Gastrocnemius medialis (tissue), 4 donors: ENCODE measurements around the gene TNXB. TPM values are rescaled to one million over a fixed set of nuclear protein-coding genes. Genes with fewer than 3 reads are reported as not detected.

Experiments used
- ATAC-seq, 2 donors: fragments of 150-250 bp; one replicate each; pipeline ENCODE4 v1.9.1; 2016
- DNase-seq, 2 donors: peaks; one replicate each; pipeline ENCODE4 v3.0.0-alpha.2; 2019
- H3K27ac ChIP-seq, 4 donors: fragments of 200-600 bp; sonication (generic); 1 replicate in 1 of 4; 2 replicates in 3 of 4; pipeline ENCODE4 v1.5.1; 2016 to 2018; ENCODE audit warnings: mild to moderate bottlenecking in 2 of 4, moderate library complexity in 1 of 4
- H3K27me3 ChIP-seq, 3 donors: fragments of 200-600 bp; sonication (generic) in 2 of 3; 1 replicate in 1 of 3; 2 replicates in 2 of 3; pipeline versions ENCODE4 v1.5.1 to v1.6.0; 2016 to 2019; ENCODE audit warnings: mild to moderate bottlenecking in 1 of 3, moderate library complexity in 1 of 3
- H3K36me3 ChIP-seq, 2 donors: fragments of 200-600 bp; sonication (generic) in 1 of 2; one replicate each; pipeline ENCODE4 v1.5.1; 2017 to 2018
- H3K4me1 ChIP-seq, 2 donors: fragments of 200-600 bp; sonication (generic) in 1 of 2; one replicate each; pipeline ENCODE4 v1.5.1; 2016 to 2017; ENCODE audit warnings: mild to moderate bottlenecking in 2 of 2
- H3K4me3 ChIP-seq, 4 donors: fragments of 200-600 bp; sonication (generic) in 3 of 4; 1 replicate in 1 of 4; 2 replicates in 3 of 4; pipeline ENCODE4 v1.5.1; 2016 to 2019; ENCODE audit warnings: mild to moderate bottlenecking in 2 of 4
- H3K9me3 ChIP-seq, 3 donors: fragments of 200-600 bp; sonication (generic) in 2 of 3; 1 replicate in 1 of 3; 2 replicates in 2 of 3; pipeline ENCODE4 v1.5.1; 2016 to 2019
- CTCF ChIP-seq, 5 experiments: fragments of 450-650 bp in 3 of 5; fragments of 200-600 bp in 2 of 5; sonication (generic) in 2 of 5; IDR thresholded peaks in 4 of 5; conservative IDR thresholded peaks in 1 of 5; 1 replicate in 4 of 5; 2 replicates in 1 of 5; pipeline ENCODE4 v1.5.1; 2016 to 2019; ENCODE audit warnings: antibody characterized with exemption in 5 of 5, mild to moderate bottlenecking in 3 of 5, moderate library complexity in 3 of 5
- POLR2A ChIP-seq, 2 donors: fragments of 450-650 bp; IDR thresholded peaks; one replicate each; pipeline ENCODE4 v1.6.1; 2017; ENCODE audit warnings: antibody characterized with exemption in 2 of 2, mild to moderate bottlenecking in 2 of 2, moderate library complexity in 2 of 2
- in situ Hi-C, 4 donors: fragments of 200-750 bp; cut with MboI; loops; one replicate each; pipeline versions ENCODE4 v1.15.0 to v1.8.0; 2017; ENCODE audit warnings: low sequenced_read_pairs in 4 of 4
- intact Hi-C: fragments of 100-400 bp; cut with DNase I; formaldehyde crosslinking; loops from one replicate; pipeline ENCODE4 v1.15.1; 2023; ENCODE audit warnings: low total_unique reads
- total RNA-seq, 4 donors: library from RNA; depleted of rRNA; stranded (reverse); fragments of >200 nt; gene quantifications; one replicate each; pipeline versions ENCODE4 v1.1.0 to v1.2.3, GENCODE V29; 2016

TNXB gene
- total RNA-seq, 4 donors from 2014 or later = 12.0 to 37.0 (median 33.5) TPM

- ATAC-seq = no peak
- H3K4me1 ChIP-seq = no peaks in the 10 kb centered on the region
- in situ Hi-C loops (loop anchor here in 1 of 4 donors (25.0 kb wide), 1 partner anchor 111 kb away; the partner anchor contains the start of genes DXO, NELFE and SKIC2), intact Hi-C loops (no loop called here)
- no peaks in the 10 kb centered on the region for H3K9me3 ChIP-seq
- no peaks in the 10 kb centered on the region for H3K36me3 ChIP-seq
- DNase-seq = no peak
- no peak overlapping the region for H3K27ac ChIP-seq
- TF ChIP-seq POLR2A (IDR thresholded peaks at IDR 0.05) (no peak), CTCF (IDR thresholded peaks at IDR 0.05 in 4 of 5, conservative IDR thresholded peaks at IDR 0.05 in 1 of 5) (no peak)
- H3K27me3 ChIP-seq = no peaks in the 10 kb centered on the region
- no peak overlapping the region for H3K4me3 ChIP-seq
Observed at GRCh38 chr6:32073101-32073500, 36.0 kb downstream of the TNXB start.

GRCh38 chr6:32070814-32071543 lies 38.2 kb downstream of the TNXB start:
- Histone ChIP-seq H3K4me3 (no peak overlapping the region), H3K27me3 (no peaks in the 10 kb centered on the region), H3K9me3 (no peaks in the 10 kb centered on the region), H3K27ac (peak overlapping the region; percentile 54 to 65 (median 57)), H3K4me1 (no peaks in the 10 kb centered on the region), H3K36me3 (no peaks in the 10 kb centered on the region)
- peak in 1 of 2 donors; percentile 66 for DNase-seq
- in situ Hi-C loops (loop anchor here in 1 of 4 donors (25.0 kb wide), 1 partner anchor 109 kb away; the partner anchor contains the start of genes DXO, NELFE and SKIC2), intact Hi-C loops (no loop called here)
- ATAC-seq = peak; percentile 62 to 75
- no peak for TF ChIP-seq POLR2A (IDR thresholded peaks at IDR 0.05)
- TF ChIP-seq CTCF (IDR thresholded peaks at IDR 0.05 in 4 of 5, conservative IDR thresholded peaks at IDR 0.05 in 1 of 5) = no peak

- in situ Hi-C loops = loop anchor here in 1 of 4 donors (25.0 kb wide), 1 partner anchor 108 kb away; the partner anchor contains the start of genes DXO, NELFE and SKIC2
- Histone ChIP-seq H3K27ac (peak overlapping the region; percentile 54 to 65 (median 57)), H3K4me3 (no peak overlapping the region), H3K27me3 (no peaks in the 10 kb centered on the region), H3K36me3 (no peaks in the 10 kb centered on the region), H3K4me1 (no peaks in the 10 kb centered on the region), H3K9me3 (no peaks in the 10 kb centered on the region)
- DNase-seq (no peak), ATAC-seq (no peak)
- intact Hi-C loops = no loop called here
- no peak for TF ChIP-seq POLR2A (IDR thresholded peaks at IDR 0.05)
- no peak for TF ChIP-seq CTCF (IDR thresholded peaks at IDR 0.05 in 4 of 5, conservative IDR thresholded peaks at IDR 0.05 in 1 of 5)
Observed at GRCh38 chr6:32069878-32070515, 39.1 kb downstream of the TNXB start.

- no peaks in the 10 kb centered on the region for H3K36me3 ChIP-seq
- in situ Hi-C loops = loop anchor here in 1 of 4 donors (25.0 kb wide), 1 partner anchor 107 kb away; the partner anchor contains the start of genes DXO, NELFE and SKIC2
Observed at GRCh38 chr6:32069460-32069859, 39.7 kb downstream of the TNXB start.

More at GRCh38 chr6:32069460-32069859, 39.7 kb downstream of the TNXB start:
- Histone ChIP-seq H3K9me3 (no peaks in the 10 kb centered on the region), H3K27me3 (no peaks in the 10 kb centered on the region), H3K4me3 (no peak overlapping the region), H3K27ac (no peak overlapping the region), H3K4me1 (no peaks in the 10 kb centered on the region)
- TF ChIP-seq CTCF (IDR thresholded peaks at IDR 0.05 in 4 of 5, conservative IDR thresholded peaks at IDR 0.05 in 1 of 5) (no peak), POLR2A (IDR thresholded peaks at IDR 0.05) (no peak)
- no peak for DNase-seq
- ATAC-seq = no peak
- intact Hi-C loops = no loop called here
